GM12801 (cell line): ENCODE results near the gene ERBIN.

Experiments
- TF ChIP-seq, protein P1 (sequence below): IDR thresholded peaks from one replicate; pipeline ENCODE4 v1.5.1; 2011; ENCODE audit warnings: control low read depth; ENCODE audit not compliant: insufficient read length; ENCODE audit errors: extremely low read depth

Gene ERBIN

DNA sequence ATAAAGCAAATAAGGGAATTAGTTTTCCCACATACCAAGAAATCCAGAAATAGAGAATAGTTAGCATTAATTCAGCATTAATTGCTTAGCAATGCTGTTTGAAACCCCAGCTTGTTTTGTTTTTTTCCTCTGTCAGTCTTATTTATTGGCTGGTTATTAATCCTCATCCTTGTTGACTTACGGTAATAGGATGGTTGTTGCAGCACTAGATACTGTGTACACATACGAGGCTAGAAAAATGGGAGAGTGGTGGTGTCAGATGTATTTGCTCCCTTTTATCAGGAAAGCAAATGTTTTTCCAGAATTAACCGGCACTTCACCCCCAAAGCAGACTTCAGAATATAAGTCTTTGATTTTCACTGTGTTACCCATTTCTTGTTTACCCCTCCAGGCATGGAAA lies 60.4 kb downstream of the ERBIN start:
- TF ChIP-seq, protein P1, sequence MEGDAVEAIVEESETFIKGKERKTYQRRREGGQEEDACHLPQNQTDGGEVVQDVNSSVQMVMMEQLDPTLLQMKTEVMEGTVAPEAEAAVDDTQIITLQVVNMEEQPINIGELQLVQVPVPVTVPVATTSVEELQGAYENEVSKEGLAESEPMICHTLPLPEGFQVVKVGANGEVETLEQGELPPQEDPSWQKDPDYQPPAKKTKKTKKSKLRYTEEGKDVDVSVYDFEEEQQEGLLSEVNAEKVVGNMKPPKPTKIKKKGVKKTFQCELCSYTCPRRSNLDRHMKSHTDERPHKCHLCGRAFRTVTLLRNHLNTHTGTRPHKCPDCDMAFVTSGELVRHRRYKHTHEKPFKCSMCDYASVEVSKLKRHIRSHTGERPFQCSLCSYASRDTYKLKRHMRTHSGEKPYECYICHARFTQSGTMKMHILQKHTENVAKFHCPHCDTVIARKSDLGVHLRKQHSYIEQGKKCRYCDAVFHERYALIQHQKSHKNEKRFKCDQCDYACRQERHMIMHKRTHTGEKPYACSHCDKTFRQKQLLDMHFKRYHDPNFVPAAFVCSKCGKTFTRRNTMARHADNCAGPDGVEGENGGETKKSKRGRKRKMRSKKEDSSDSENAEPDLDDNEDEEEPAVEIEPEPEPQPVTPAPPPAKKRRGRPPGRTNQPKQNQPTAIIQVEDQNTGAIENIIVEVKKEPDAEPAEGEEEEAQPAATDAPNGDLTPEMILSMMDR = no peak

DNA sequence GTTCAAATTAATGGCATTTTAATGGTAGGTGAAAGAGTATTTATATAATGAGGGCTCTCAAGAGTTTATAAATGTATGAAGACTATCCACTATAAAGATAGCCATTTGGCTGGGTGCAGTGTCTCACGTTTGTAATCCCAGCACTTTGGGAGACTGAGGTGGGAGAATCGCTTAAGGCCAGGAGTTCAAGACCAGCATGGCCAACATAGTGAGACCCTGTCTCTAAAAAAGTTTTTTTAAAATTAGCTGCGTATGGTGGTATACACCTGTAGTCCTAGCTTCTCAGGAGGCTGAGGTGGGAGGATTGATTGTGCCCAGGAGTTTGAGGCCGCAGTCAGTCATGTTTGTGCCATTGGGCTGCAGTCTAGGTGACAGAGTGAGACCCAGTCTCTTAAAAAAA lies 61.6 kb downstream of the ERBIN start:
- TF ChIP-seq, protein P1 = no peak

DNA sequence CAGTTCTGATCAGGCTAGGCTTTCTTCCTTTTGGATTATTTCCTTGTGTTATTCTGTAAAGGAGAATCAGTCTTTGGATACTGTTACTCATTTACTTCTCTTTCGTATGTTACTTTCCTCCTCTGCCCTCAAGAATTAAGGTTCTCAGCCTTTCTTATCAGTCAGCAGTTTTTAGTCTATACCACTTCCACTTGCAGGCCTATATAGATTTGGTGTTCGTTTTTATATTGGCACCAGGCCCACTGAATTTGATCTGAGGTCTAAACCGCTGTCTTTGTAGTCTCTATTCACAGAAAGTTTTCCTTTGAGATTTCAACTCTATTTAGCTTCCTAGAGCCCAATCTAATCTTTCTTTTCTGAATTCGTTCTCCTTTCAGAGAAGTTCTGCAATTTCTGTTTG lies 62.8 kb downstream of the ERBIN start:
- TF ChIP-seq, protein P1 = no peak

DNA sequence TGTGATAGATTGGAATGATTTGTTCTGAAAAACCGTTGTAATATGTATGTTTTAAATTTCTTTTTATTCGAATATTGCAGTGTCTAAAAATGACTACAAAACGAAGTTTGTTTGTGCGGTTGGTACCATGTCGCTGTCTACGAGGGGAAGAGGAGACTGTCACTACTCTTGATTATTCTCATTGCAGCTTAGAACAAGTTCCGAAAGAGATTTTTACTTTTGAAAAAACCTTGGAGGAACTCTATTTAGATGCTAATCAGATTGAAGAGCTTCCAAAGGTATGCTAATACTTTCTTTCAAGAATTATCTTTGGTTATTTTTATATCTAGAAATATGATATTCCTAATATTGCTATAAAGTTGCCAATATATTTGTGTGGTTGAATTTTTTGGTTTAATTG lies 66.3 kb downstream of the ERBIN start:
- TF ChIP-seq, protein P1 = no peak

DNA sequence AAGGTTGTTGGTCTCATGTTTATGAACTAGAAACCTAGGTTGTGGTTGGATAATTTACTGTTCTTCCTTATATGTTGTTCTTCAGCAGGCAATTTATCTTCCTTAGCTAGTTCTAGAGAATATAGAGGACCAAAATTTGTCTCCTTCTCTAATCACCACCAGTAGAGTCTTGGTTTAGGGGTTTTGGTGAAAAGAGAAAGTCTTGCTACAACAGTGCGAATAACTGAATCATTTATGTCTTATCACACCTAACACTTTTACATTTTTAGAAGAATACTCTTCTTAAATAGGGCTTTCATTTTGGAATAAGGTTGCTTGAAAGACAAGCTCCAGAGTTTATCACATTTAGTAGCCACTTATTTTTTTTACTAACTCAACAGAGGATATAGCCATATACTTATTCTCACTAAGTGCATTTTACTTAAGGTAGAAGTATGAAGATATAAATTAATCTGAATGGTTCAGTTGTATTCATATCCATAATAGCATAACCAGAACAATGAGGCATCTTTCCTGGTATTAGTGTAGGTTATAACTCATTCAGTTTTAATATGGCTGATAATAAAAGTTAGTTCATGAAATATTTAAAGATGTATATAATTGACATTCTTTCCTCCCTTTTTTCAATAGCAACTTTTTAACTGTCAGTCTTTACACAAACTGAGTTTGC lies 67.9 kb downstream of the ERBIN start:
- TF ChIP-seq, protein P1 = no peak

DNA sequence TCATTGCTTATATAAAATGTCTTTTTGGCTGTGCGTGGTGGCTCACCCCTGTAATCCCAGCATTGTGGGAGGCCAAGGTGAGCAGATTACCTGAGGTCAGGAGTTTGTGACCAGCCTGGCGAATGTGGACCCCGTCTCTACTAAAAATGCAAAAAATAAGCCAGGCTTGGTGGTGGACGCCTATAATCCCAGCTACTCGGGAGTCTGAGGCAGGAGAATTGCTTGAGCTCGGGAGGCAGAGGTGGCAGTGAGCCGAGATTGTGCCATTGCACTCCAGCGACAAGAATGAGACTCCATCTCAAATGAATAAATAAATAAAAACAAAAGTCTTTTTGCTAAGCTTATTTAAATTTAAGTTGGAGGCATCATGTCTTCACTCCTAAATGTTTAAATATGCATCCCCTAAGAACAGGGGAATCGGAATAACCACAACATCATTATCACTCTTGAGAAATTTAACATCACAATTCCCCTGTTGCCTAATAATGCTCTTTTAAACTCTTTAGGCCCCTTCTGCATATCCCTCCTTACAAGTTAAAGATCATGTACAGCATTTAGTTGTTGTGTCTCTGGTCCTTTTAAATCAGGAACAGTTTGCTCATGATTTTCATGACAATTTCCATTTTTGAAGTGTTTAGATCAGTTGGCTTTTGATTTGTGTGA lies 72.8 kb downstream of the ERBIN start:
- TF ChIP-seq, protein P1 = no peak

DNA sequence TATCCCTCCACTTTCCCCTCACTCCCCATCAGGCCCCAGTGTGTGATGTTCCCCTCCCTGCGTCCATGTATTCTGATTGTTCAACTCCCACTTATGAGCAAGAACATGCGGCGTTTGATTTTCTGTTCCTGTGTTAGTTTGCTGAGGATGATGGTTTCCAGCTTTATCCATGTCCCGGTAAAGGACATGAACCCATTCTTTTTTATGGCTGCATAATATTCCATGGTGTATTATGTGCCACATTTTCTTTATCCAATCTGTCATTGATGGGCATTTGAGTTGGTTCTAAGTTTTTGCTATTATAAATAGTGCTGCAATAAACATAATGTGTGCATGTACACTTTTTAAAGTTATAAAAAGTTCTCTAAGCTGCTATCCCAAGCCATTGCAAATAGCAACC lies 75.6 kb downstream of the ERBIN start:
- TF ChIP-seq, protein P1 = no peak
